Sigmoid colon (tissue), 7 donors: ENCODE measurements around the gene CTBS. TPM values are rescaled to one million over a fixed set of nuclear protein-coding genes. Genes with fewer than 3 reads are reported as not detected.
A peak's percentile ranks its signal among the peaks of the same experiment; 100 is the strongest.
"Not testable (repeated sequence)": the region's sequence is repeated elsewhere in the genome, so short reads cannot be mapped to it uniquely, and the experiment has no call there.

Source experiments
- DNase-seq: peaks from one replicate; pipeline ENCODE4 v3.0.0-alpha.2; 2019
- H3K27ac ChIP-seq, 4 donors: fragments of 200-600 bp; sonication (generic); one replicate each; pipeline ENCODE4 v1.5.1; 2016 to 2019; ENCODE audit warnings: mild to moderate bottlenecking in 1 of 4
- H3K27me3 ChIP-seq, 3 donors: fragments of 200-600 bp; sonication (generic); one replicate each; pipeline ENCODE4 v1.5.1; 2019; ENCODE audit warnings: mild to moderate bottlenecking in 1 of 3
- H3K36me3 ChIP-seq, 4 donors: fragments of 200-600 bp; sonication (generic); one replicate each; pipeline ENCODE4 v1.5.1; 2016 to 2019
- H3K4me1 ChIP-seq, 4 donors: fragments of 200-600 bp; sonication (generic); one replicate each; pipeline ENCODE4 v1.5.1; 2017 to 2019
- H3K4me3 ChIP-seq, 4 donors: fragments of 200-600 bp; sonication (generic); one replicate each; pipeline ENCODE4 v1.5.1; 2017 to 2019; ENCODE audit warnings: mild to moderate bottlenecking in 2 of 4, moderate library complexity in 1 of 4
- H3K9me3 ChIP-seq, 4 donors: fragments of 200-600 bp in 3 of 4; sonication (generic) in 3 of 4; one replicate each; pipeline versions ENCODE4 v1.5.1 to v1.6.1; 2013 to 2019
- CTCF ChIP-seq, 4 experiments: fragments of 450-650 bp in 3 of 4; fragments of 200-600 bp in 1 of 4; IDR thresholded peaks; one replicate each; pipeline ENCODE4 v1.5.1; 2016 to 2019; ENCODE audit warnings: antibody characterized with exemption in 4 of 4, mild to moderate bottlenecking in 3 of 4, moderate library complexity in 2 of 4
- EP300 ChIP-seq, 4 donors: sonication (generic); formaldehyde crosslinking; IDR thresholded peaks; one replicate each; pipeline ENCODE4 v1.6.1; 2017; ENCODE audit warnings: antibody characterized with exemption in 4 of 4
- POLR2A ChIP-seq, 2 donors: fragments of 450-650 bp; IDR thresholded peaks; one replicate each; pipeline ENCODE4 v1.6.1; 2016; ENCODE audit warnings: antibody characterized with exemption in 2 of 2, mild to moderate bottlenecking in 2 of 2, moderate library complexity in 2 of 2
- POLR2AphosphoS5 ChIP-seq, 4 donors: sonication (generic); formaldehyde crosslinking; IDR thresholded peaks; one replicate each; pipeline ENCODE4 v1.6.1; 2017; ENCODE audit warnings: antibody characterized with exemption in 4 of 4
- WGBS, 2 donors: extraction: QIAGEN DNeasy Blood & Tissue Kit; methylation state at CpG; one replicate each; pipeline ENCODE4 v1.1.7; 2013; 5-methylcytosine and 5-hydroxymethylcytosine counted together
- intact Hi-C: fragments of 100-400 bp; cut with DNase I; formaldehyde crosslinking; loops from one replicate; pipeline ENCODE4 v1.15.1; 2023
- polyA plus RNA-seq, 3 donors: library from polyadenylated mRNA; stranded (reverse); fragments of 200-250 nt; gene quantifications; one replicate each; pipeline ENCODE4 v1.2.3, GENCODE V29; 2013
- total RNA-seq, 4 donors: library from RNA; depleted of rRNA; stranded (reverse); fragments of >200 nt; gene quantifications; one replicate each; pipeline ENCODE4 v1.1.0, GENCODE V29; 2016
- donor health status: healthy with polysubstance abuse.
- donor health status: Bipolar disorder and iron deficiency.
- donor health status: healthy.

Gene CTBS
- total and polyA plus RNA-seq, 7 donors = 8.3 to 20.1 (median 12.6) TPM

DNA sequence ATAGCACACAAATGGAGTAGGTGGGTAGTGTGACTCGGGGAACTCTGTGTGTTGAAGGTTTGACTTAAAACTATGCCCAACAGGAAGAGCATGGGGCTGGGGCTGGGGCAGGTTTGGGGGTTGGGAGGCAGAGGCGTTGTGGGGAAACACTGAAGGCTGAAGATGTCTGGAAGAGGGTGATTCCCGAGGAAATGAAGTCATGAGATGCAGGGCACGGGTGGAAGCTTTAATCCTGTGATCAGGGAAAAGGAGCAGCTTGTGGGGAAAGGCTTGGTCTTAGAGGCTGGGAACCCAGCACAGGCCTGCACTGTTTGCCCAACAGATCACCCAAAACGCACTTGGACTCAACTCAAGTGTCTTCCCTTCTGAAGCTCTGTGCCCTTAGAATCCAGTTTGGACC is 26.6 kb upstream of the CTBS start:
- TF ChIP-seq CTCF (IDR thresholded peaks at IDR 0.05) = no peak
- TF ChIP-seq POLR2AphosphoS5 (IDR thresholded peaks at IDR 0.05) = no peak
- no peak for TF ChIP-seq POLR2A (IDR thresholded peaks at IDR 0.05)
- H3K27ac ChIP-seq = peak overlapping the region in 1 of 4 donors; percentile 67
- WGBS, 2 donors = 86 to 89% methylated on average over 5 of the region's 5 CpGs
- intact Hi-C loops = loop anchor here (10.0 kb wide), 2 partner anchors 526 to 666 kb away; no protein-coding TSS in a partner anchor
- no peaks in the 10 kb centered on the region for H3K36me3 ChIP-seq
- no peaks in the 10 kb centered on the region for H3K27me3 ChIP-seq
- DNase-seq = no peak
- no peak overlapping the region for H3K4me3 ChIP-seq
- peaks cover 0 to 12% (median 0%) of the 10 kb centered on the region in 4 donors for H3K9me3 ChIP-seq
- peaks cover 0 to 42% (median 27%) of the 10 kb centered on the region in 4 donors for H3K4me1 ChIP-seq

GRCh38 chr1:84598846-84599741 is 24.9 kb upstream of the CTBS start:
- no peak for TF ChIP-seq POLR2A (IDR thresholded peaks at IDR 0.05)
- peak in 2 of 4 donors; percentile 21 to 41 for TF ChIP-seq POLR2AphosphoS5 (IDR thresholded peaks at IDR 0.05)
- peak overlapping the region; percentile 21 to 67 (median 43) for H3K27ac ChIP-seq
- no peak overlapping the region for H3K4me3 ChIP-seq
- no peaks in the 10 kb centered on the region for H3K27me3 ChIP-seq
- no peak for DNase-seq
- WGBS, 2 donors = 68 to 75% methylated on average over 5 of the region's 5 CpGs
- no peaks in the 10 kb centered on the region for H3K36me3 ChIP-seq
- intact Hi-C loops = no loop called here
- H3K9me3 ChIP-seq = no peaks in the 10 kb centered on the region
- peaks cover 0 to 31% (median 20%) of the 10 kb centered on the region in 4 donors for H3K4me1 ChIP-seq

DNA sequence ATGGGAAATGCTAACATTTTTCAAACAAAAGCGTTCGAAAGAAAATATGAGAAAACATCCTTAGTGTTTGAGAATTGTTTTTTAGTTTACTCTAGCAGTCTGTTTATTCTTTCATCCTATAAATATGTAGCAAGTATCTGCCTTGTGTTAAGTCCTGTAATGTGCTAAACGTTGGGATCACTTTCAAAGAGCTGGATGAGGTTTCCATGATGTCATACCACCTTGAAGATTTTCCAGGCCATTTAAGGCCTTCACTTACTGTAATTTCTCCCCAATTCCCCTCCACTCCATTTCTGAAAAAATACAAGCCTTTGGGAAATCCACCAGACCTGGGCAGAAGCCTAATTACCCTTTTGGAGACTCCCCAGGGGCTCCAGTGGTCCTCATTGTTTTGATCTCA is 24.2 kb upstream of the CTBS start:
- Histone ChIP-seq H3K36me3 (no peaks in the 10 kb centered on the region), H3K27me3 (no peaks in the 10 kb centered on the region), H3K4me3 (no peak overlapping the region), H3K9me3 (peaks cover 0 to 5% (median 0%) of the 10 kb centered on the region in 4 donors), H3K4me1 (peaks cover 0 to 28% (median 16%) of the 10 kb centered on the region in 4 donors), H3K27ac (peak overlapping the region in 3 of 4 donors; percentile 23 to 67 (median 63))
- TF ChIP-seq CTCF (IDR thresholded peaks at IDR 0.05) (no peak), POLR2AphosphoS5 (IDR thresholded peaks at IDR 0.05) (peak in 2 of 4 donors; percentile 24 to 35), EP300 (IDR thresholded peaks at IDR 0.05) (peak in 2 of 4 donors; percentile 33 to 51)
- intact Hi-C loops = no loop called here
- DNase-seq = no peak
- 77 to 84% methylated on average over 3 of the region's 3 CpGs for WGBS, 2 donors

DNA sequence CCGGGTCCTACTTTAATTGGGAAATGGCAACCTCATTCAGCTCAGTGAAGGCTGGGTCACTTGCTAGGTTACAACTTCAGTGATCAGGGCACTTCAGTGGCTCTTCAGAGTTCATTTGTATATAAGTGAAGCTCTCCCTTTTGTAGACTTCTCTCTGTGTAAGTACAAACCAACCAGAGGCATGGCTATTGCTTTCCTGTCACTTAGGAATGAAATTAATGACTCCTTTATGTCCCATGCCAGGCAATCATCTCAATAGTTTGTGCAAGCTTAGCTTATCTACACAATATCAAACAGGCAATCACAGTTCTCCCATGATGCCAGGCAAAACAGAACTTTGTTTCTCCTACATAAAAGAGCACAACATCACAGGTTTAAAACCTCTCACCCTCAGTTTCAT is 22.8 kb upstream of the CTBS start:
- intact Hi-C loops = no loop called here
- peaks cover 0 to 18% (median 8%) of the 10 kb centered on the region in 4 donors for H3K4me1 ChIP-seq
- peaks cover 0 to 7% (median 0%) of the 10 kb centered on the region in 4 donors for H3K9me3 ChIP-seq
- TF ChIP-seq EP300 (IDR thresholded peaks at IDR 0.05) = no peak
- TF ChIP-seq POLR2A (IDR thresholded peaks at IDR 0.05) = no peak
- TF ChIP-seq CTCF (IDR thresholded peaks at IDR 0.05) = no peak
- no peak for TF ChIP-seq POLR2AphosphoS5 (IDR thresholded peaks at IDR 0.05)
- no peaks in the 10 kb centered on the region for H3K36me3 ChIP-seq
- H3K27ac ChIP-seq = no peak overlapping the region
- no peaks in the 10 kb centered on the region for H3K27me3 ChIP-seq
- WGBS, 2 donors = 91 to 97% methylated on average over 1 of the region's 1 CpG
- no peak for DNase-seq
- no peak overlapping the region for H3K4me3 ChIP-seq

DNA sequence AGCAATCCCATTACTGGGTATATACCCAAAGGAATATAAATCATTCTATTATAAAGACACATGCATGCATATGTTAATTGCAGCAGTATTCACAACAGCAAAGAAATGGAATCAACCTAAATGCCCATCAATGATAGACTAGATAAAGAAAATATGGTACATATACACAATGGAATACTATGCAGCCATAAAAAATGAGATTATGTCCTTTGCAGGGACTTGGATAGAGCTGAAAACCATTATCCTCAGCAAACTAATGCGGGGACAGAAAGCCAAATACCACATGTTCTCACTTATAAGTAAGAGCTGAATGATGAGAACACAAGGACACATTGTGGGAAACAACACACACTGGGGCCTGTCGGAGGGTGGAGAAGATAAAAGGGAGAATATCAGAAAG is 20.7 kb upstream of the CTBS start:
- WGBS, 2 donors = 93 to 94% methylated on average over 2 of the region's 2 CpGs

More for the DNA sequence above, 20.7 kb upstream of the CTBS start:
- intact Hi-C loops, H3K36me3 ChIP-seq, H3K4me3 ChIP-seq, H3K9me3 ChIP-seq, H3K27me3 ChIP-seq, DNase-seq, H3K27ac ChIP-seq: not testable (repeated sequence)
- peaks cover 0 to 18% (median 8%) of the 10 kb centered on the region in 4 donors for H3K4me1 ChIP-seq
